SK-N-SH (cell line): Measurements from ENCODE around the gene ARHGEF28. TPM values are rescaled to one million over a fixed set of nuclear protein-coding genes. Genes with fewer than 3 reads are reported as not detected.

ENCODE experiments used
- CTCF ChIA-PET: fragments of 300-600, 350-600 bp; formaldehyde crosslinking; extraction: SDS; loops from one replicate; lab custom pipeline; 2021; lab: Yijun Ruan, JAX
- POLR2A ChIA-PET: fragments of 350-600 bp; sonication (Branson Sonifier 250); formaldehyde crosslinking; extraction: SDS; loops from one replicate; lab custom pipeline; 2020; ENCODE audit warnings: antibody characterized with exemption, inconsistent platforms; lab: Yijun Ruan, JAX
- DNase-seq: peaks from one replicate; pipeline ENCODE4 v3.0.0; 2012
- H2AFZ ChIP-seq: fragments of 200-600 bp; sonication (generic); 2 replicates; pipeline ENCODE4 v1.8.1; 2016; ENCODE audit warnings: antibody characterized with exemption, mild to moderate bottlenecking, low read depth
- H3F3A ChIP-seq: fragments of 200-600 bp; sonication (generic); replicated peaks from 2 replicates; pipeline ENCODE3; 2016; ENCODE audit warnings: antibody characterized with exemption, mild to moderate bottlenecking; ENCODE audit not compliant: insufficient read depth
- H3K27ac ChIP-seq, 2 experiments: fragments of 200-500 bp in 1 of 2; fragments of 200-600 bp in 1 of 2; sonication (Bioruptor generic) in 1 of 2; sonication (generic), shearing (Covaris generic) in 1 of 2; 2 replicates each; pipeline versions ENCODE4 v1.5.1 to v1.6.1; 2014 to 2016; ENCODE audit warnings: low read depth in 2 of 2, inconsistent platforms in 1 of 2, low read length in 1 of 2, mild to moderate bottlenecking in 1 of 2, mixed read lengths in 1 of 2
- H3K27me3 ChIP-seq: fragments of 200-600 bp; sonication (generic), shearing (Covaris generic); 2 replicates; pipeline ENCODE4 v1.6.1; 2016; ENCODE audit warnings: mixed run types; ENCODE audit not compliant: insufficient read depth
- H3K36me3 ChIP-seq, 2 experiments: fragments of 200-500 bp in 1 of 2; fragments of 200-600 bp in 1 of 2; sonication (Bioruptor generic) in 1 of 2; sonication (generic) in 1 of 2; replicated peaks in 1 of 2; 2 replicates each; pipeline versions ENCODE3 to v1.5.1; 2014 to 2016; ENCODE audit warnings: low read length in 1 of 2, mild to moderate bottlenecking in 1 of 2; ENCODE audit not compliant: insufficient read depth in 2 of 2, control insufficient read depth in 1 of 2
- H3K4me1 ChIP-seq, 2 experiments: fragments of 200-500 bp in 1 of 2; fragments of 200-600 bp in 1 of 2; sonication (Bioruptor generic) in 1 of 2; sonication (generic), shearing (Covaris generic) in 1 of 2; 2 replicates each; pipeline versions ENCODE4 v1.5.1 to v1.6.1; 2014 to 2016; ENCODE audit warnings: low read depth in 1 of 2, low read length in 1 of 2, mixed run types in 1 of 2; ENCODE audit not compliant: insufficient read depth in 2 of 2, control insufficient read depth in 1 of 2
- H3K4me2 ChIP-seq: fragments of 200-600 bp; sonication (generic), shearing (Covaris generic); 2 replicates; pipeline ENCODE4 v1.6.1; 2017; ENCODE audit warnings: mixed run types
- H3K4me3 ChIP-seq, 2 experiments: fragments of 200-500 bp in 1 of 2; fragments of 200-600 bp in 1 of 2; sonication (Bioruptor generic) in 1 of 2; sonication (generic), shearing (Covaris generic) in 1 of 2; 2 replicates each; pipeline versions ENCODE4 v1.5.1 to v1.8.1; 2014 to 2016; ENCODE audit warnings: low read depth in 2 of 2, inconsistent platforms in 1 of 2, low read length in 1 of 2, mild to moderate bottlenecking in 1 of 2, mixed read lengths in 1 of 2, moderate library complexity in 1 of 2
- H3K79me2 ChIP-seq: fragments of 200-600 bp; sonication (generic); 2 replicates; pipeline ENCODE4 v1.8.1; 2017; ENCODE audit warnings: mild to moderate bottlenecking; ENCODE audit not compliant: insufficient read depth
- H3K9ac ChIP-seq: fragments of 200-600 bp; sonication (generic); 2 replicates; pipeline ENCODE4 v1.6.1; 2017; ENCODE audit warnings: mixed run types
- H3K9me2 ChIP-seq: fragments of 200-600 bp; sonication (generic); 2 replicates; pipeline ENCODE4 v1.6.1; 2017; ENCODE audit warnings: mixed run types
- H3K9me3 ChIP-seq: fragments of 200-600 bp; sonication (generic); 2 replicates; pipeline ENCODE4 v1.6.1; 2017; ENCODE audit warnings: mixed run types, mild to moderate bottlenecking, moderate library complexity
- H4K20me1 ChIP-seq: fragments of 200-600 bp; sonication (generic); 2 replicates; pipeline ENCODE4 v1.6.1; 2017; ENCODE audit warnings: mild to moderate bottlenecking, mixed run types; ENCODE audit not compliant: insufficient read depth
- CHD2 ChIP-seq: fragments of 150-350 bp; IDR thresholded peaks from 2 replicates; pipeline ENCODE4 v1.6.1; 2018; ENCODE audit warnings: low read length; ENCODE audit not compliant: partially characterized antibody
- CTCF ChIP-seq: fragments of 200-600 bp; sonication (generic); IDR thresholded peaks from 2 replicates; pipeline ENCODE4 v1.6.1; 2017; ENCODE audit warnings: antibody characterized with exemption, mild to moderate bottlenecking, moderate library complexity
- FOXM1 ChIP-seq: IDR thresholded peaks from 2 replicates; pipeline ENCODE4 v1.4.0; 2012; ENCODE audit warnings: low read depth, mild to moderate bottlenecking
- IRF3 ChIP-seq: fragments of 150-350 bp; IDR thresholded peaks from 2 replicates; pipeline ENCODE4 v1.6.1; 2016; ENCODE audit warnings: mild to moderate bottlenecking, low read depth, low read length
- NFIC ChIP-seq: IDR thresholded peaks from 2 replicates; pipeline ENCODE4 v1.4.0; 2012; ENCODE audit warnings: borderline replicate concordance
- POLR2AphosphoS5 ChIP-seq: IDR thresholded peaks from 2 replicates; pipeline ENCODE4 v1.6.1; 2012; ENCODE audit warnings: low read depth, low read length
- REST ChIP-seq: IDR thresholded peaks from 2 replicates; pipeline ENCODE4 v1.6.1; 2012; ENCODE audit warnings: mild to moderate bottlenecking, low read depth, low read length, moderate library complexity
- SIN3A ChIP-seq: IDR thresholded peaks from 2 replicates; pipeline ENCODE4 v1.6.1; 2012; ENCODE audit warnings: low read depth, mild to moderate bottlenecking, low read length, moderate library complexity, borderline replicate concordance
- TAF1 ChIP-seq: IDR thresholded peaks from 2 replicates; pipeline ENCODE4 v1.6.1; 2012; ENCODE audit warnings: low read depth, mild to moderate bottlenecking, low read length, moderate library complexity, borderline replicate concordance
- TCF12 ChIP-seq: IDR thresholded peaks from 2 replicates; pipeline ENCODE4 v1.4.0; 2012
- USF1 ChIP-seq: IDR thresholded peaks from 2 replicates; pipeline ENCODE4 v1.4.0; 2012; ENCODE audit warnings: low read depth, borderline replicate concordance
- WGBS: methylation state at CpG from one replicate; pipeline ENCODE4 v1.1.6; 2017; ENCODE audit warnings: low lambda C conversion rate; 5-methylcytosine and 5-hydroxymethylcytosine counted together
- polyA plus RNA-seq, 3 experiments: library from polyadenylated mRNA; depleted of rRNA; stranded (reverse); fragments of >200 nt; gene quantifications; 2 replicates each; pipeline ENCODE4 v1.2.3, GENCODE V29; 2012

Gene ARHGEF28
- polyA plus RNA-seq, 1 of the 3 experiments (the other 2 are of a cell fraction) = 4.2 TPM

- TF ChIP-seq REST = no peak
- no peak for TF ChIP-seq CTCF
- TF ChIP-seq, all 33 proteins: peak for 0
These were observed 348.9 kb downstream of the ARHGEF28 start (continued) for GRCh38 chr5:73974871-73975360.

- Histone ChIP-seq H3K79me2 (no peaks in the 10 kb centered on the region), H3K4me3 (no peak overlapping the region), H4K20me1 (no peaks in the 10 kb centered on the region), H3F3A (no peaks in the 10 kb centered on the region), H3K9me3 (no peaks in the 10 kb centered on the region), H3K4me2 (no peak overlapping the region), H3K9me2 (no peaks in the 10 kb centered on the region), H2AFZ (no peak overlapping the region), H3K9ac (no peak overlapping the region), H3K27me3 (no peaks in the 10 kb centered on the region), H3K36me3 (no peaks in the 10 kb centered on the region), H3K4me1 (peaks cover 0 to 3% of the 10 kb centered on the region in 2 experiments; a peak in 1 of 4 replicates), H3K27ac (no peak overlapping the region)
- ChIA-PET CTCF (interaction anchor here (1.1 to 2.9 kb wide), 5 partner anchors 9 to 666 kb away, joined by 4 to 11 read pairs (median 4); partner anchors contain the start of gene ENC1), POLR2A (no interaction called here)
- TF ChIP-seq USF1 (no peak), FOXM1 (no peak), IRF3 (no peak), CHD2 (no peak), SIN3A (no peak), NFIC (no peak), POLR2AphosphoS5 (no peak), TCF12 (no peak), TAF1 (no peak)
- 69% methylated on average over 4 of the region's 4 CpGs for WGBS
- DNase-seq = no peak
These were observed 349.8 kb downstream of the ARHGEF28 start for GRCh38 chr5:73975845-73976244.
